ENCODE results near the gene JMJD4.

GRCh38 chr1:227725046-227725445, 10.1 kb downstream of the JMJD4 start:
- TF ChIP-seq CTCF (IDR thresholded peaks at IDR 0.05) (no peak), POLR2A (IDR thresholded peaks at IDR 0.05) (no peak)

Data from adrenal gland (tissue), 5 donors.